Uterus (tissue), 4 donors: Measurements from ENCODE around the gene BCR. TPM values are rescaled to one million over a fixed set of nuclear protein-coding genes. Genes with fewer than 3 reads are reported as not detected.
"Not testable (repeated sequence)": the region's sequence is repeated elsewhere in the genome, so short reads cannot be mapped to it uniquely, and the experiment has no call there.

Source experiments
- DNase-seq, 2 donors: peaks; one replicate each; pipeline ENCODE4 v3.0.0-alpha.2; 2019 to 2020
- H3K27ac ChIP-seq, 2 donors: fragments of 200-600 bp; sonication (generic); 1 replicate in 1 of 2; 2 replicates in 1 of 2; pipeline ENCODE4 v1.5.1; 2016 to 2018
- H3K27me3 ChIP-seq, 2 donors: fragments of 200-600 bp; sonication (generic); one replicate each; pipeline ENCODE4 v1.5.1; 2018 to 2019; ENCODE audit warnings: control low read depth in 1 of 2
- H3K36me3 ChIP-seq, 2 donors: fragments of 200-600 bp; sonication (generic); one replicate each; pipeline ENCODE4 v1.5.1; 2019; ENCODE audit warnings: control low read depth in 1 of 2
- H3K4me1 ChIP-seq, 2 donors: fragments of 200-600 bp; sonication (generic); one replicate each; pipeline ENCODE4 v1.5.1; 2018 to 2019; ENCODE audit warnings: control low read depth in 1 of 2
- H3K4me3 ChIP-seq, 2 donors: fragments of 200-600 bp; sonication (generic); 1 replicate in 1 of 2; 2 replicates in 1 of 2; pipeline ENCODE4 v1.5.1; 2018 to 2019; ENCODE audit warnings: mild to moderate bottlenecking in 1 of 2
- H3K9me3 ChIP-seq, 2 donors: fragments of 200-600 bp; sonication (generic); one replicate each; pipeline ENCODE4 v1.5.1; 2019; ENCODE audit warnings: control low read depth in 1 of 2
- POLR2A ChIP-seq, 2 donors: fragments of 450-650 bp; IDR thresholded peaks; one replicate each; pipeline ENCODE4 v1.6.1; 2016; ENCODE audit warnings: antibody characterized with exemption in 2 of 2, mild to moderate bottlenecking in 1 of 2, moderate library complexity in 1 of 2
- intact Hi-C: fragments of 100-400 bp; cut with DNase I; formaldehyde crosslinking; loops from one replicate; pipeline ENCODE4 v1.15.1; 2023; ENCODE audit warnings: low total_unique reads
- total RNA-seq, 4 donors: library from RNA; depleted of rRNA in 3 of 4; stranded (reverse); fragments of >200 nt in 3 of 4; gene quantifications; one replicate each; pipeline versions ENCODE4 v1.1.0 to v1.2.4, GENCODE V29; 2014 to 2023
- TF ChIP-seq, protein P1 (sequence below), 4 experiments: fragments of 200-600 bp in 2 of 4; fragments of 450-650 bp in 2 of 4; sonication (generic) in 2 of 4; IDR thresholded peaks; one replicate each; pipeline ENCODE4 v1.5.1; 2016 to 2019; ENCODE audit warnings: antibody characterized with exemption in 4 of 4, mild to moderate bottlenecking in 2 of 4, moderate library complexity in 1 of 4
- donor health status: DM: yes; HTN: yes; CAD: no.

Gene BCR
- total RNA-seq = 10 to 100 TPM; 10.6 to 93.3 (median 28.3) TPM

DNA sequence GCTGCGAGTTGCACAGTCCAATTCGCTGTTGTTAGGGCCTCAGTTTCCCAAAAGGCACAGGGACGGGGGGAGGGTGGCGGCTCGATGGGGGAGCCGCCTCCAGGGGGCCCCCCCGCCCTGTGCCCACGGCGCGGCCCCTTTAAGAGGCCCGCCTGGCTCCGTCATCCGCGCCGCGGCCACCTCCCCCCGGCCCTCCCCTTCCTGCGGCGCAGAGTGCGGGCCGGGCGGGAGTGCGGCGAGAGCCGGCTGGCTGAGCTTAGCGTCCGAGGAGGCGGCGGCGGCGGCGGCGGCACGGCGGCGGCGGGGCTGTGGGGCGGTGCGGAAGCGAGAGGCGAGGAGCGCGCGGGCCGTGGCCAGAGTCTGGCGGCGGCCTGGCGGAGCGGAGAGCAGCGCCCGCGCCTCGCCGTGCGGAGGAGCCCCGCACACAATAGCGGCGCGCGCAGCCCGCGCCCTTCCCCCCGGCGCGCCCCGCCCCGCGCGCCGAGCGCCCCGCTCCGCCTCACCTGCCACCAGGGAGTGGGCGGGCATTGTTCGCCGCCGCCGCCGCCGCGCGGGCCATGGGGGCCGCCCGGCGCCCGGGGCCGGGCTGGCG is at the start of gene BCR:
Gene BCR (plus strand): TSS at position 209 of the 592 bp plus-strand sequence. CDS start 452 bp downstream, outside the sequence.
- intact Hi-C loops = no loop called here
- Histone ChIP-seq H3K36me3 (no peaks in the 10 kb centered on the region), H3K4me3 (peak within 1 kb of the TSS; percentile 52 to 73), H3K9me3 (no peaks in the 10 kb centered on the region), H3K4me1 (peaks cover 0 to 28% of the 10 kb centered on the region in 2 donors), H3K27ac (peak within 1 kb of the TSS; percentile 69 to 74), H3K27me3 (no peaks in the 10 kb centered on the region)
- peak; percentile 70 to 92 for TF ChIP-seq POLR2A (IDR thresholded peaks at IDR 0.05)
- TF ChIP-seq, protein P1, sequence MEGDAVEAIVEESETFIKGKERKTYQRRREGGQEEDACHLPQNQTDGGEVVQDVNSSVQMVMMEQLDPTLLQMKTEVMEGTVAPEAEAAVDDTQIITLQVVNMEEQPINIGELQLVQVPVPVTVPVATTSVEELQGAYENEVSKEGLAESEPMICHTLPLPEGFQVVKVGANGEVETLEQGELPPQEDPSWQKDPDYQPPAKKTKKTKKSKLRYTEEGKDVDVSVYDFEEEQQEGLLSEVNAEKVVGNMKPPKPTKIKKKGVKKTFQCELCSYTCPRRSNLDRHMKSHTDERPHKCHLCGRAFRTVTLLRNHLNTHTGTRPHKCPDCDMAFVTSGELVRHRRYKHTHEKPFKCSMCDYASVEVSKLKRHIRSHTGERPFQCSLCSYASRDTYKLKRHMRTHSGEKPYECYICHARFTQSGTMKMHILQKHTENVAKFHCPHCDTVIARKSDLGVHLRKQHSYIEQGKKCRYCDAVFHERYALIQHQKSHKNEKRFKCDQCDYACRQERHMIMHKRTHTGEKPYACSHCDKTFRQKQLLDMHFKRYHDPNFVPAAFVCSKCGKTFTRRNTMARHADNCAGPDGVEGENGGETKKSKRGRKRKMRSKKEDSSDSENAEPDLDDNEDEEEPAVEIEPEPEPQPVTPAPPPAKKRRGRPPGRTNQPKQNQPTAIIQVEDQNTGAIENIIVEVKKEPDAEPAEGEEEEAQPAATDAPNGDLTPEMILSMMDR (IDR thresholded peaks at IDR 0.05) = peak in 1 of 4 experiments; percentile 2
- peak; percentile 63 to 65 for DNase-seq

DNA sequence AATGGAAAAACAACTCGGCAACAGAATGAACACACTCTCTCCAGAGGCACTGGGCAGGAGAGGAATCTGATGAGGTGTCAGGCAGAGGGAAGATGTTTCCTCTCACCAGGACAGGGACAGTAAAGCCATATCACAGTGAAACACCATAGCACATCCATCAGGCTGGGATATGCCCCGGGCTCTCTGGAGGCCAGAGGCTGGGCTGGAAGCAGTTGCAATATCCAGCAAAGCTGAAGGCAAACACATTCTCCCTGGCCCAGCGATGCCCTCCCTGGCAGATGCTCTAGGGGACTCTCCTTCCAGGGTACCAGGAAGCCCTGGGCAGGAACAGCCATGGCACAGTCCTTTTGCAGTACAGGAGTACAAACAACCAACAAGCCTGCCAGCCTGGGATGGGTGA is 49.6 kb upstream of the BCR start:
- Histone ChIP-seq H3K4me1 (no peaks in the 10 kb centered on the region), H3K36me3 (no peaks in the 10 kb centered on the region), H3K27me3 (no peaks in the 10 kb centered on the region), H3K4me3 (no peak overlapping the region), H3K27ac (no peak overlapping the region), H3K9me3 (no peaks in the 10 kb centered on the region)
- TF ChIP-seq, protein P1 (IDR thresholded peaks at IDR 0.05) = no peak
- TF ChIP-seq POLR2A (IDR thresholded peaks at IDR 0.05) = no peak
- DNase-seq = no peak
- intact Hi-C loops = no loop called here

DNA sequence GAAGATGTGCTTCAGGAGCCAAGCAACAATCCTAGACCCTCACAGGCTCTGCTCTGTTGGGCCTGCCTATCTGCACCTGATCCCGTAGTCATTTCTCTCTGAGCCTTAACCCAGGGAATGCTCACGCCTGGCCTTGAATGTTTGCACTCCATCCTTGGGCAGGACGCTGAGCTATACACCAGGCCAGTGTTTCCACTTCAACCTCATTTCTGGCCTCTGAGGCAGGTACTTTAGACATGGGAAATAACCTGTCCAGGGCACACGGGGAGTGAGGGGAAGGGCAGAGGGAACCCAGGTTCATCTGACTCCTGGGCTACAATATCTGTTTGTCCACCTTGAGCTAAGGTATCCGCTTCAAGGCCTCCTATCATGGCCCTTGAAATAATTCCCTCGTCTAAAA is 48.4 kb upstream of the BCR start:
- Histone ChIP-seq H3K9me3 (no peaks in the 10 kb centered on the region), H3K36me3 (no peaks in the 10 kb centered on the region), H3K4me1 (no peaks in the 10 kb centered on the region), H3K4me3 (no peak overlapping the region), H3K27me3 (no peaks in the 10 kb centered on the region), H3K27ac (no peak overlapping the region)
- intact Hi-C loops = no loop called here
- no peak for TF ChIP-seq POLR2A (IDR thresholded peaks at IDR 0.05)
- TF ChIP-seq, protein P1 (IDR thresholded peaks at IDR 0.05) = no peak
- no peak for DNase-seq

DNA sequence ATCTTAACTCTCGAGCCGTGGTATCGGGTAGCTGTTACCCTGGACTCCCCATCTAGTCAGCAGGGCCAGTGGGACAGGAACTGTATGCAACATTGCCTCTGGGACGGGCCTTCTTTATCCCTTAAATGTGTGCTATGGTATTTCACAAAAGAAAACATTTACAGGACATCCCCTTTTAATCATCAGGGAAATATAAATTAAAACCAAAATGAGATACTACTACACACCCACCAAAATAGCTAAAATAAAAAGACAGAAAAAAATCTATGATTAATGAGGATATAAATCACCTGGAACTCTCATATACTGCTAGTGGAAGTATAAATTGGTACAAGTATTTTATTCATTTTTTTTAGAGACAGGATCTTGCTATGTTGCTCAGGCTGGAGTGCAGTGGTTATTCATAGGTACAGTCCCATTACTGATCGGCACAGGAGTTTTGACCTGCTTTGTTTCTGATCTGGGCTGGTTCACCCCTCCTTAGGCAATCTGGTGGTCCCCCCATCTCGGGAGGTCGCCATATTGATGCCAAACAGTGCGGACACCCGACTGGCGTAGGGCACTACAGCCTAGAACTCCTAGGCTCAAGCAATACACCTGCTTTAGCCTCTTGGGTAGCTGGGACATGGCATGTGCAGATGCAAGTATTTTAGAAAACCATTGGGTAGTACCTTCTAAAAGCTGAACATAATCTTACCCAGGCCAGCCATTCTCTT is 47.8 kb upstream of the BCR start:
- no peak overlapping the region for H3K27ac ChIP-seq
- TF ChIP-seq, protein P1 (IDR thresholded peaks at IDR 0.05) = no peak
- TF ChIP-seq POLR2A (IDR thresholded peaks at IDR 0.05) = no peak
- no peaks in the 10 kb centered on the region for H3K36me3 ChIP-seq
- H3K27me3 ChIP-seq = no peaks in the 10 kb centered on the region
- no peak overlapping the region for H3K4me3 ChIP-seq
- intact Hi-C loops = no loop called here
- DNase-seq = no peak
- H3K9me3 ChIP-seq = no peaks in the 10 kb centered on the region
- H3K4me1 ChIP-seq = no peaks in the 10 kb centered on the region

DNA sequence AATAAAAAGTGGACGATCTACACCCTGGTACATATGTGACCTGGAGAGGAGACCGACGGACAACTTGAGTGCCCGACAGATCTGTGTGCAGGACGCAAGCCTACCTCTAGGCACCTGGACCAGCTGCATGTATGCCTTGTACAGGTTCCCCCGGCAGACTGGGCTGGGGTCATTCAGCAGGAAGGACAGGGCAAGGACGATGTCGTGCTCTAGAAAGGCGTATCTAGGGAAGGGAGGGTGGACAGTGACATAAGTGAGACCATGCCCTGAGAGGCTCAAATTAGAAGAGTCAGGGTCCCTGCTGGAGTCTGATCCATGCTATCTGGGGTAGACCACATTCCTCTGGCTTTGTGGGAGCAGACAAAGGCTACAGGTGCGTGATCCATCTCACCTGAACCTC is 46.4 kb upstream of the BCR start:
- Histone ChIP-seq H3K36me3 (no peaks in the 10 kb centered on the region), H3K27me3 (no peaks in the 10 kb centered on the region), H3K4me3 (no peak overlapping the region), H3K9me3 (no peaks in the 10 kb centered on the region), H3K4me1 (no peaks in the 10 kb centered on the region), H3K27ac (no peak overlapping the region)
- no peak for DNase-seq
- no peak for TF ChIP-seq POLR2A (IDR thresholded peaks at IDR 0.05)
- TF ChIP-seq, protein P1 (IDR thresholded peaks at IDR 0.05) = no peak
- intact Hi-C loops = no loop called here

GRCh38 chr22:23136991-23137390 is 43.3 kb upstream of the BCR start:
- H3K9me3 ChIP-seq, H3K27me3 ChIP-seq, H3K27ac ChIP-seq, H3K4me3 ChIP-seq, DNase-seq, H3K4me1 ChIP-seq, intact Hi-C loops, H3K36me3 ChIP-seq: not testable (repeated sequence)
